Astrocyte of the spinal cord (primary cell): Measurements from ENCODE around the gene KCNH3.
A peak's percentile ranks its signal among the peaks of the same experiment; 100 is the strongest.

Experiments used
- DNase-seq: peaks from one replicate; pipeline ENCODE4 v3.0.0; 2011; ENCODE audit warnings: low read depth, low spot score
- H3K4me3 ChIP-seq: 2 replicates; pipeline ENCODE4 v1.5.1; 2011; ENCODE audit warnings: low read depth, mild to moderate bottlenecking, low read length, moderate library complexity
- CTCF ChIP-seq: IDR thresholded peaks from 2 replicates; pipeline ENCODE4 v1.5.1; 2012; ENCODE audit warnings: low read depth, mild to moderate bottlenecking, low read length, inconsistent platforms
- in situ Hi-C: cut with HindIII; loops from 2 replicates; pipeline ENCODE4 v1.10.0; 2017; ENCODE audit warnings: low sequenced_read_pairs

Gene KCNH3

GRCh38 chr12:49578471-49579112 lies 39.8 kb downstream of the KCNH3 start:
- in situ Hi-C loops = no loop called here
- TF ChIP-seq CTCF = no peak
- no peak for DNase-seq
- no peak overlapping the region for H3K4me3 ChIP-seq

GRCh38 chr12:49580572-49581535 lies 42.0 kb downstream of the KCNH3 start:
- peak; percentile 93 for TF ChIP-seq CTCF

GRCh38 chr12:49582201-49582600 lies 43.4 kb downstream of the KCNH3 start:
- no peak for TF ChIP-seq CTCF
- in situ Hi-C loops = no loop called here
- DNase-seq = no peak
- no peak overlapping the region for H3K4me3 ChIP-seq

More at GRCh38 chr12:49580572-49581535, 42.0 kb downstream of the KCNH3 start:
- no peak overlapping the region for H3K4me3 ChIP-seq
- in situ Hi-C loops = no loop called here
- DNase-seq = peak; percentile 66

- no peak for DNase-seq
- no peak overlapping the region for H3K4me3 ChIP-seq
- TF ChIP-seq CTCF = no peak
- in situ Hi-C loops = no loop called here
These were observed 44.0 kb downstream of the KCNH3 start for GRCh38 chr12:49582850-49583249.

GRCh38 chr12:49583366-49584094 lies 44.7 kb downstream of the KCNH3 start:
- TF ChIP-seq CTCF = no peak
- no peak overlapping the region for H3K4me3 ChIP-seq
- no peak for DNase-seq
- in situ Hi-C loops = no loop called here

- in situ Hi-C loops = no loop called here
- H3K4me3 ChIP-seq = no peak overlapping the region
- no peak for DNase-seq
- TF ChIP-seq CTCF = no peak
These were observed 45.8 kb downstream of the KCNH3 start for GRCh38 chr12:49584591-49584990.
